ENCODE measurements around the gene NXPH2.

The NXPH2 gene

DNA sequence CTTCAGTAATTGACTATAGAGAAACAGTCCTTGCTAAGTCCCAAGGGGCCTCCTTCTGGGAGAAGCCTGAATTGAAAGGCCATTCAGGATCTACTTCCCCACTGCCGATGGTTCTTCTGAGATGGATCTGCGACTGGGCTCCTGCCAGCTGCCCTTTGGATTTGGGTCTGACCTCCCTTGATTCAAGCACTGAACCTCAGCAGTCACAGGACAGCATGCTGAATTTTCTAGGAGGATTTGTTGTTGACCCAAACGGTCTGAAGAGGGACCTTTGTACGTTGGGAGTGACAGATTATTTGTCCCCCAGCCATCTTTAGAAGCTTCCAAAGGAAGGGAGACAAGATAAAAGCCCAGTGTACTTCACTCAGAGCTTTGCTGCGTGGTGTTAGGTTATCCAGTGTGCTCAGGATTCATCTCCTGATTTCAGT is 67.1 kb downstream of the NXPH2 start:
- Histone ChIP-seq H4K20me1 (ENCODE audit: low read depth, low read length) (no peaks in the 10 kb centered on the region), H2AFZ (ENCODE audit: low read depth, low read length, severe bottlenecking) (no peak overlapping the region), H3K36me3 (ENCODE audit: low read length) (no peaks in the 10 kb centered on the region), H3K9ac (ENCODE audit: low read length) (no peak overlapping the region), H3K79me2 (ENCODE audit: insufficient read depth, low read length) (no peaks in the 10 kb centered on the region), H3K9me2 (replicated peaks; ENCODE audit: insufficient read depth, low read length) (no peaks in the 10 kb centered on the region), H3K4me3 (ENCODE audit: insufficient read depth, low read length, poor library complexity, severe bottlenecking) (no peak overlapping the region), H3K9me3 (ENCODE audit: insufficient read depth, low read length) (no peaks in the 10 kb centered on the region), H3F3A (ENCODE audit: insufficient read depth) (no peaks in the 10 kb centered on the region), H3K4me2 (ENCODE audit: low read depth, low read length, poor library complexity, severe bottlenecking) (no peak overlapping the region), H3K27ac (ENCODE audit: low read depth, low read length) (no peak overlapping the region), H3K27me3 (ENCODE audit: low read length) (no peaks in the 10 kb centered on the region)
- TF ChIP-seq CTCF (IDR thresholded peaks at IDR 0.05; ENCODE audit: insufficient read depth, low read length, poor library complexity, severe bottlenecking) (no peak), EZH2phosphoT487 (conservative IDR thresholded peaks at IDR 0.05; ENCODE audit: low read length) (no peak)

DNA sequence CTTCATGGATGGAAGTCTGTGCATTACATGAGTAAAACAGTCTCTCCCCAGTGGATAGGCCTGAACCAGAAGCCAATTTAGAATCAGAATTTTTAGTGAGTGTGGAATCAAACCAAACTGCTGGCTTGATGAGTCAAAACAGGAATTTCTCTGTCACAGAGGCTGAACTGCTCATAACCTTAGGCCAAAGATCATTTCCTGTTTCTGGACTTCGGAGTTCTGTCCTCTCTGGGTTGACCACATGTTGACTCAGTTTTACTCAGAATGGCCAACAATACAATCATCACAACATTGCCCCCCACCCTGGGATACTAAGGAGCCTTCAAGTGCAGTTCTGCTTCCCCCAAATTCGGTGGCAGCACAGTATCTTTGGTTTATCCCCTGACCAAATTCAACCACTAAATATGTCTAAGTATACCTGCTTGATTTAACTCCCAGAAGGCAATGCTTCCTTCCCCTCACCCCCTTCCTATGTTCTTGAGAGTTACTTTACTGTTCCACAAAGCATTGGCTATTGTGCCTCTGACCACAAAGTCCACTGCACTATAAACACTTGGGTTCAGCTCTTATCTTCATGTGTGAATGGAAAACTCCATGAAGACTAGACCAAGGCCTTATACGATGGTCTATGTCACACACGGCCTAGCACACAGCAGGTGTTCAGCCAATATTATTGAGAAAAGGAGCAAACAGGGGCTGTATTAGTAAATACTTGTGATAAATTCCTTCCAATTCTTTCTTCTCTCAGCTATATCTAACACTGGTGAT is 67.8 kb downstream of the NXPH2 start:
- H3K9me3 ChIP-seq (ENCODE audit: insufficient read depth, low read length): no peaks in the 10 kb centered on the region
- no peaks in the 10 kb centered on the region for H3K79me2 ChIP-seq (ENCODE audit: insufficient read depth, low read length)
- TF ChIP-seq CTCF (IDR thresholded peaks at IDR 0.05; ENCODE audit: insufficient read depth, low read length, poor library complexity, severe bottlenecking) (no peak), EZH2phosphoT487 (conservative IDR thresholded peaks at IDR 0.05; ENCODE audit: low read length) (no peak)
- H2AFZ ChIP-seq (ENCODE audit: low read depth, low read length, severe bottlenecking): no peak overlapping the region
- H3F3A ChIP-seq (ENCODE audit: insufficient read depth): no peaks in the 10 kb centered on the region
- H3K27me3 ChIP-seq (ENCODE audit: low read length): no peaks in the 10 kb centered on the region
- H3K9ac ChIP-seq (ENCODE audit: low read length): no peak overlapping the region
- H3K27ac ChIP-seq (ENCODE audit: low read depth, low read length): no peak overlapping the region
- H3K4me3 ChIP-seq (ENCODE audit: insufficient read depth, low read length, poor library complexity, severe bottlenecking): no peak overlapping the region
- H3K9me2 ChIP-seq (replicated peaks; ENCODE audit: insufficient read depth, low read length): no peaks in the 10 kb centered on the region
- no peak overlapping the region for H3K4me2 ChIP-seq (ENCODE audit: low read depth, low read length, poor library complexity, severe bottlenecking)
- no peaks in the 10 kb centered on the region for H4K20me1 ChIP-seq (ENCODE audit: low read depth, low read length)
- H3K36me3 ChIP-seq (ENCODE audit: low read length): no peaks in the 10 kb centered on the region

DNA sequence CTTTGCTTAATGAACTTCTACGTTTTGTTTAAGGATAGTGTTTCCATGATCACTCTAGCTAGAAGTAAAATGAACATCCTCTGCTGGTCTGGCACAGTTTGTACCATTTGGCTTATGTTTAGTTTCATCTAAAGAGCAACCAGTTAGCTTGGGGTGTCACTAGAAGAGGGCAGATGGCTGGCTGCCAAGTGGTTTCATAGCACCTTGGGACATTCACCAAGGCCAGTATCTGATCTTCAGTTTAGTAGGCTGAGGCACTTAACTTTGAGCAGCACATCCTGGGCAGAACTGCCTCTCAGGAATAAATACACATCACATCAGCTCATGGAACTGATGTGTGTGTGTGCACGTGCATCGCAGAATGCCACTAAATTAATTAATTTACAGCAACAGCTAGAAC is 68.4 kb downstream of the NXPH2 start:
- Histone ChIP-seq H3K9ac (ENCODE audit: low read length) (no peak overlapping the region), H2AFZ (ENCODE audit: low read depth, low read length, severe bottlenecking) (no peak overlapping the region), H3K4me3 (ENCODE audit: insufficient read depth, low read length, poor library complexity, severe bottlenecking) (no peak overlapping the region), H3K36me3 (ENCODE audit: low read length) (no peaks in the 10 kb centered on the region), H3K27me3 (ENCODE audit: low read length) (no peaks in the 10 kb centered on the region), H3K4me2 (ENCODE audit: low read depth, low read length, poor library complexity, severe bottlenecking) (no peak overlapping the region), H3K9me2 (replicated peaks; ENCODE audit: insufficient read depth, low read length) (no peaks in the 10 kb centered on the region), H3K9me3 (ENCODE audit: insufficient read depth, low read length) (no peaks in the 10 kb centered on the region), H3K79me2 (ENCODE audit: insufficient read depth, low read length) (no peaks in the 10 kb centered on the region), H3F3A (ENCODE audit: insufficient read depth) (no peaks in the 10 kb centered on the region), H3K27ac (ENCODE audit: low read depth, low read length) (no peak overlapping the region), H4K20me1 (ENCODE audit: low read depth, low read length) (no peaks in the 10 kb centered on the region)
- TF ChIP-seq EZH2phosphoT487 (conservative IDR thresholded peaks at IDR 0.05; ENCODE audit: low read length) (no peak), CTCF (IDR thresholded peaks at IDR 0.05; ENCODE audit: insufficient read depth, low read length, poor library complexity, severe bottlenecking) (no peak)
